Neutrophil (primary cell): Measurements from ENCODE around the gene B3GLCT.

Source experiments
- H3K27ac ChIP-seq: fragments of 200-600 bp; sonication (generic); 2 replicates; pipeline ENCODE4 v1.5.1; 2016; ENCODE audit warnings: mild to moderate bottlenecking, moderate library complexity
- H3K27me3 ChIP-seq: fragments of 200-600 bp; sonication (generic); 2 replicates; pipeline ENCODE4 v1.6.0; 2016; ENCODE audit warnings: mild to moderate bottlenecking
- H3K36me3 ChIP-seq: fragments of 200-600 bp; sonication (generic); 2 replicates; pipeline ENCODE4 v1.5.1; 2017
- H3K4me1 ChIP-seq, 2 experiments: fragments of 200-600 bp in 1 of 2; sonication (generic) in 1 of 2; 1 replicate in 1 of 2; 2 replicates in 1 of 2; pipeline versions ENCODE4 v1.5.1 to v1.6.1; 2013 to 2016; ENCODE audit warnings: low read depth in 1 of 2, low read length in 1 of 2, mild to moderate bottlenecking in 1 of 2, moderate library complexity in 1 of 2; ENCODE audit not compliant: control insufficient read depth in 1 of 2, insufficient read depth in 1 of 2
- H3K4me3 ChIP-seq, 2 experiments: fragments of 200-600 bp in 1 of 2; sonication (generic) in 1 of 2; 1 replicate in 1 of 2; 2 replicates in 1 of 2; pipeline ENCODE4 v1.5.1; 2013 to 2016; ENCODE audit warnings: low read depth in 1 of 2, low read length in 1 of 2, mild to moderate bottlenecking in 1 of 2, moderate library complexity in 1 of 2
- H3K9me3 ChIP-seq: fragments of 200-600 bp; sonication (generic); 2 replicates; pipeline ENCODE4 v1.5.1; 2016
- CTCF ChIP-seq: fragments of 200-600 bp; sonication (generic); IDR thresholded peaks from 2 replicates; pipeline ENCODE4 v1.5.1; 2016; ENCODE audit warnings: antibody characterized with exemption

B3GLCT gene

GRCh38 chr13:31276421-31276820 lies 76.6 kb downstream of the B3GLCT start:
- no peaks in the 10 kb centered on the region for H3K27me3 ChIP-seq
- peaks cover 9% of the 10 kb centered on the region for H3K36me3 ChIP-seq
- no peaks in the 10 kb centered on the region for H3K4me1 ChIP-seq
- no peak overlapping the region for H3K4me3 ChIP-seq
- no peak for TF ChIP-seq CTCF
- no peak overlapping the region for H3K27ac ChIP-seq
- H3K9me3 ChIP-seq: peaks cover 3% of the 10 kb centered on the region

- H3K9me3 ChIP-seq: peaks cover 3% of the 10 kb centered on the region
- H3K27me3 ChIP-seq: no peaks in the 10 kb centered on the region
- no peak for TF ChIP-seq CTCF
- H3K27ac ChIP-seq: no peak overlapping the region
- peaks cover 9% of the 10 kb centered on the region for H3K36me3 ChIP-seq
- peaks cover 7 to 9% of the 10 kb centered on the region in 2 experiments for H3K4me1 ChIP-seq
- no peak overlapping the region for H3K4me3 ChIP-seq
These were observed 79.1 kb downstream of the B3GLCT start for GRCh38 chr13:31278869-31279268.

GRCh38 chr13:31282741-31283455 lies 83.1 kb downstream of the B3GLCT start:
- Histone ChIP-seq H3K27me3 (no peaks in the 10 kb centered on the region), H3K9me3 (peaks cover 3% of the 10 kb centered on the region), H3K4me3 (no peak overlapping the region), H3K27ac (no peak overlapping the region), H3K36me3 (peaks cover 9% of the 10 kb centered on the region), H3K4me1 (peaks cover 7 to 9% of the 10 kb centered on the region in 2 experiments)
- TF ChIP-seq CTCF: no peak

- no peak for TF ChIP-seq CTCF
- H3K9me3 ChIP-seq: no peaks in the 10 kb centered on the region
- H3K4me1 ChIP-seq: peaks cover 7 to 9% of the 10 kb centered on the region in 2 experiments
- no peaks in the 10 kb centered on the region for H3K27me3 ChIP-seq
- H3K36me3 ChIP-seq: peaks cover 15% of the 10 kb centered on the region
- no peak overlapping the region for H3K27ac ChIP-seq
- H3K4me3 ChIP-seq: no peak overlapping the region
These were observed 87.2 kb downstream of the B3GLCT start for GRCh38 chr13:31286930-31287329.

- H3K36me3 ChIP-seq: no peaks in the 10 kb centered on the region
- no peak for TF ChIP-seq CTCF
These were observed 101.3 kb downstream of the B3GLCT start for GRCh38 chr13:31301119-31301518.

More at GRCh38 chr13:31301119-31301518, 101.3 kb downstream of the B3GLCT start:
- Histone ChIP-seq H3K27me3 (no peaks in the 10 kb centered on the region), H3K4me1 (no peaks in the 10 kb centered on the region), H3K27ac (no peak overlapping the region), H3K4me3 (no peak overlapping the region), H3K9me3 (no peaks in the 10 kb centered on the region)
